SK-N-SH treated with all-trans-retinoic acid at 6 μM for 48 hours (cell line): ENCODE data around the gene PNKD.

Experiments
- ATAC-seq: fragments of 200-7000 bp; cut with Tn5 transposase; 3 replicates; pipeline ENCODE4 v1.9.1; 2020; ENCODE audit warnings: mild to moderate bottlenecking, moderate library complexity
- ARNTL ChIP-seq: fragments of 450-650 bp; formaldehyde crosslinking; IDR thresholded peaks from 2 replicates; pipeline ENCODE4 v1.5.0; 2020; ENCODE audit warnings: low read depth, mild to moderate bottlenecking, moderate library complexity, borderline replicate concordance
- BACH2 ChIP-seq: fragments of 250-450 bp; sonication (Bioruptor Pico); IDR thresholded peaks from 2 replicates; pipeline ENCODE4 v1.9.0; 2021; ENCODE audit warnings: mild to moderate bottlenecking, borderline replicate concordance
- CSDC2 ChIP-seq: fragments of 250-450 bp; sonication (Bioruptor Pico); IDR thresholded peaks from 2 replicates; pipeline ENCODE4 v1.5.0; 2020; ENCODE audit warnings: mild to moderate bottlenecking, moderate library complexity
- ESRRG ChIP-seq: fragments of 250-450 bp; sonication (Bioruptor Pico); IDR thresholded peaks from 2 replicates; pipeline ENCODE4 v1.6.1; 2021; ENCODE audit warnings: mild to moderate bottlenecking
- GLIS3 ChIP-seq: fragments of 250-450 bp; sonication (Bioruptor Pico); IDR thresholded peaks from 2 replicates; pipeline ENCODE4 v1.5.0; 2020; ENCODE audit warnings: mild to moderate bottlenecking, moderate library complexity
- ISL1 ChIP-seq: fragments of 250-450 bp; sonication (Bioruptor Pico); IDR thresholded peaks from 2 replicates; pipeline ENCODE4 v2.1.2; 2022; ENCODE audit warnings: mild to moderate bottlenecking, moderate library complexity
- OSR1 ChIP-seq: fragments of 250-450 bp; sonication (Bioruptor Pico); IDR thresholded peaks from 2 replicates; pipeline ENCODE4 v1.8.0; 2022; ENCODE audit warnings: moderate library complexity, mild to moderate bottlenecking, inconsistent platforms
- PPARA ChIP-seq: fragments of 250-450 bp; sonication (Bioruptor Pico); IDR thresholded peaks from 2 replicates; pipeline ENCODE4 v1.5.0; 2020; ENCODE audit warnings: mild to moderate bottlenecking, borderline replicate concordance
- RARB ChIP-seq: fragments of 250-450 bp; sonication (Bioruptor Pico); IDR thresholded peaks from 2 replicates; pipeline ENCODE4 v1.8.0; 2021; ENCODE audit warnings: mild to moderate bottlenecking, moderate library complexity
- ZC3H10 ChIP-seq: fragments of 250-450 bp; sonication (Bioruptor Pico); IDR thresholded peaks from 2 replicates; pipeline ENCODE4 v1.5.1; 2021; ENCODE audit warnings: mild to moderate bottlenecking, moderate library complexity
- ZFP3 ChIP-seq: fragments of 250-450 bp; sonication (Bioruptor Pico); IDR thresholded peaks from 2 replicates; pipeline ENCODE4 v1.5.0; 2020; ENCODE audit warnings: mild to moderate bottlenecking, moderate library complexity
- ZFP30 ChIP-seq: fragments of 450-650 bp; formaldehyde crosslinking; IDR thresholded peaks from 2 replicates; pipeline ENCODE4 v1.5.0; 2022; ENCODE audit warnings: mild to moderate bottlenecking, moderate library complexity
- ZNF565 ChIP-seq: fragments of 450-650 bp; formaldehyde crosslinking; conservative IDR thresholded peaks from 2 replicates; pipeline ENCODE4 v1.5.0; 2020; ENCODE audit warnings: low read depth, mild to moderate bottlenecking, moderate library complexity
- ZNF70 ChIP-seq: fragments of 450-650 bp; formaldehyde crosslinking; IDR thresholded peaks from 2 replicates; pipeline ENCODE4 v1.5.0; 2020; ENCODE audit warnings: mild to moderate bottlenecking, moderate library complexity
- ZNF8 ChIP-seq: fragments of 450-650 bp; formaldehyde crosslinking; IDR thresholded peaks from 2 replicates; pipeline ENCODE4 v1.5.0; 2020; ENCODE audit warnings: mild to moderate bottlenecking, moderate library complexity
- TF ChIP-seq, protein P1 (sequence below): fragments of 250-450 bp; sonication (Bioruptor Pico); IDR thresholded peaks from 2 replicates; pipeline ENCODE4 v1.5.1; 2020; ENCODE audit warnings: low read depth, mild to moderate bottlenecking, moderate library complexity
- TF ChIP-seq, protein P2 (sequence below): fragments of 250-450 bp; sonication (Bioruptor Pico); IDR thresholded peaks from 2 replicates; pipeline ENCODE4 v1.8.0; 2020; ENCODE audit warnings: mild to moderate bottlenecking, moderate library complexity, borderline replicate concordance
- TF ChIP-seq, protein P3 (sequence below): fragments of 250-450 bp; sonication (Bioruptor Pico); IDR thresholded peaks from 2 replicates; pipeline ENCODE4 v1.5.1; 2021; ENCODE audit warnings: mild to moderate bottlenecking, moderate library complexity
- TF ChIP-seq, protein P4 (sequence below): fragments of 250-450 bp; sonication (Bioruptor Pico); IDR thresholded peaks from 2 replicates; pipeline ENCODE4 v1.8.0; 2021; ENCODE audit warnings: low read depth, mild to moderate bottlenecking, moderate library complexity, borderline replicate concordance
- TF ChIP-seq, protein P5 (sequence below): fragments of 250-450 bp; sonication (Bioruptor Pico); IDR thresholded peaks from 2 replicates; pipeline ENCODE4 v1.5.0; 2020; ENCODE audit warnings: mild to moderate bottlenecking, moderate library complexity

The PNKD gene

DNA sequence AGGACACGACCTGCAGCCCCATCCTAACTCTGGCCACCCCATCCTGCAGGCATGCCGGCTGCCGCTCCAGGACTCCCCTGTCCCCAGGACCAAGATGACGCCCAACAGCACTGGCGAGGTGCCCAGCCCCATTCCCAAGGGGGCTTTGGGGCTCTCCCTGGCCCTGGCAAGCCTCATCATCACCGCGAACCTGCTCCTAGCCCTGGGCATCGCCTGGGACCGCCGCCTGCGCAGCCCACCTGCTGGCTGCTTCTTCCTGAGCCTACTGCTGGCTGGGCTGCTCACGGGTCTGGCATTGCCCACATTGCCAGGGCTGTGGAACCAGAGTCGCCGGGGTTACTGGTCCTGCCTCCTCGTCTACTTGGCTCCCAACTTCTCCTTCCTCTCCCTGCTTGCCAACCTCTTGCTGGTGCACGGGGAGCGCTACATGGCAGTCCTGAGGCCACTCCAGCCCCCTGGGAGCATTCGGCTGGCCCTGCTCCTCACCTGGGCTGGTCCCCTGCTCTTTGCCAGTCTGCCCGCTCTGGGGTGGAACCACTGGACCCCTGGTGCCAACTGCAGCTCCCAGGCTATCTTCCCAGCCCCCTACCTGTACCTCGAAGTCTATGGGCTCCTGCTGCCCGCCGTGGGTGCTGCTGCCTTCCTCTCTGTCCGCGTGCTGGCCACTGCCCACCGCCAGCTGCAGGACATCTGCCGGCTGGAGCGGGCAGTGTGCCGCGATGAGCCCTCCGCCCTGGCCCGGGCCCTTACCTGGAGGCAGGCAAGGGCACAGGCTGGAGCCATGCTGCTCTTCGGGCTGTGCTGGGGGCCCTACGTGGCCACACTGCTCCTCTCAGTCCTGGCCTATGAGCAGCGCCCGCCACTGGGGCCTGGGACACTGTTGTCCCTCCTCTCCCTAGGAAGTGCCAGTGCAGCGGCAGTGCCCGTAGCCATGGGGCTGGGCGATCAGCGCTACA, 7.4 kb upstream of the PNKD start:
- no peak for ATAC-seq
- TF ChIP-seq ARNTL (CRISPR knock-in tag) (no peak), ZFP30 (CRISPR knock-in tag) (no peak), ZNF8 (CRISPR knock-in tag) (no peak), CSDC2 (CRISPR knock-in tag) (no peak), ESRRG (CRISPR knock-in tag) (no peak), RARB (CRISPR knock-in tag) (no peak), ZFP3 (CRISPR knock-in tag) (no peak), ZNF565 (CRISPR knock-in tag) (no peak), BACH2 (no peak)
- TF ChIP-seq, protein P1, sequence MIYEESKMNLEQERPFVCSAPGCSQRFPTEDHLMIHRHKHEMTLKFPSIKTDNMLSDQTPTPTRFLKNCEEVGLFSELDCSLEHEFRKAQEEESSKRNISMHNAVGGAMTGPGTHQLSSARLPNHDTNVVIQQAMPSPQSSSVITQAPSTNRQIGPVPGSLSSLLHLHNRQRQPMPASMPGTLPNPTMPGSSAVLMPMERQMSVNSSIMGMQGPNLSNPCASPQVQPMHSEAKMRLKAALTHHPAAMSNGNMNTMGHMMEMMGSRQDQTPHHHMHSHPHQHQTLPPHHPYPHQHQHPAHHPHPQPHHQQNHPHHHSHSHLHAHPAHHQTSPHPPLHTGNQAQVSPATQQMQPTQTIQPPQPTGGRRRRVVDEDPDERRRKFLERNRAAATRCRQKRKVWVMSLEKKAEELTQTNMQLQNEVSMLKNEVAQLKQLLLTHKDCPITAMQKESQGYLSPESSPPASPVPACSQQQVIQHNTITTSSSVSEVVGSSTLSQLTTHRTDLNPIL (CRISPR knock-in tag), result no peak
- TF ChIP-seq, protein P2, sequence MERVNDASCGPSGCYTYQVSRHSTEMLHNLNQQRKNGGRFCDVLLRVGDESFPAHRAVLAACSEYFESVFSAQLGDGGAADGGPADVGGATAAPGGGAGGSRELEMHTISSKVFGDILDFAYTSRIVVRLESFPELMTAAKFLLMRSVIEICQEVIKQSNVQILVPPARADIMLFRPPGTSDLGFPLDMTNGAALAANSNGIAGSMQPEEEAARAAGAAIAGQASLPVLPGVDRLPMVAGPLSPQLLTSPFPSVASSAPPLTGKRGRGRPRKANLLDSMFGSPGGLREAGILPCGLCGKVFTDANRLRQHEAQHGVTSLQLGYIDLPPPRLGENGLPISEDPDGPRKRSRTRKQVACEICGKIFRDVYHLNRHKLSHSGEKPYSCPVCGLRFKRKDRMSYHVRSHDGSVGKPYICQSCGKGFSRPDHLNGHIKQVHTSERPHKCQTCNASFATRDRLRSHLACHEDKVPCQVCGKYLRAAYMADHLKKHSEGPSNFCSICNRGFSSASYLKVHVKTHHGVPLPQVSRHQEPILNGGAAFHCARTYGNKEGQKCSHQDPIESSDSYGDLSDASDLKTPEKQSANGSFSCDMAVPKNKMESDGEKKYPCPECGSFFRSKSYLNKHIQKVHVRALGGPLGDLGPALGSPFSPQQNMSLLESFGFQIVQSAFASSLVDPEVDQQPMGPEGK (CRISPR knock-in tag), result no peak
- TF ChIP-seq, protein P3, sequence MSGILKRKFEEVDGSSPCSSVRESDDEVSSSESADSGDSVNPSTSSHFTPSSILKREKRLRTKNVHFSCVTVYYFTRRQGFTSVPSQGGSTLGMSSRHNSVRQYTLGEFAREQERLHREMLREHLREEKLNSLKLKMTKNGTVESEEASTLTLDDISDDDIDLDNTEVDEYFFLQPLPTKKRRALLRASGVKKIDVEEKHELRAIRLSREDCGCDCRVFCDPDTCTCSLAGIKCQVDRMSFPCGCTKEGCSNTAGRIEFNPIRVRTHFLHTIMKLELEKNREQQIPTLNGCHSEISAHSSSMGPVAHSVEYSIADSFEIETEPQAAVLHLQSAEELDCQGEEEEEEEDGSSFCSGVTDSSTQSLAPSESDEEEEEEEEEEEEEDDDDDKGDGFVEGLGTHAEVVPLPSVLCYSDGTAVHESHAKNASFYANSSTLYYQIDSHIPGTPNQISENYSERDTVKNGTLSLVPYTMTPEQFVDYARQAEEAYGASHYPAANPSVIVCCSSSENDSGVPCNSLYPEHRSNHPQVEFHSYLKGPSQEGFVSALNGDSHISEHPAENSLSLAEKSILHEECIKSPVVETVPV (CRISPR knock-in tag), result no peak
- TF ChIP-seq, all 23 proteins: peak for 0

DNA sequence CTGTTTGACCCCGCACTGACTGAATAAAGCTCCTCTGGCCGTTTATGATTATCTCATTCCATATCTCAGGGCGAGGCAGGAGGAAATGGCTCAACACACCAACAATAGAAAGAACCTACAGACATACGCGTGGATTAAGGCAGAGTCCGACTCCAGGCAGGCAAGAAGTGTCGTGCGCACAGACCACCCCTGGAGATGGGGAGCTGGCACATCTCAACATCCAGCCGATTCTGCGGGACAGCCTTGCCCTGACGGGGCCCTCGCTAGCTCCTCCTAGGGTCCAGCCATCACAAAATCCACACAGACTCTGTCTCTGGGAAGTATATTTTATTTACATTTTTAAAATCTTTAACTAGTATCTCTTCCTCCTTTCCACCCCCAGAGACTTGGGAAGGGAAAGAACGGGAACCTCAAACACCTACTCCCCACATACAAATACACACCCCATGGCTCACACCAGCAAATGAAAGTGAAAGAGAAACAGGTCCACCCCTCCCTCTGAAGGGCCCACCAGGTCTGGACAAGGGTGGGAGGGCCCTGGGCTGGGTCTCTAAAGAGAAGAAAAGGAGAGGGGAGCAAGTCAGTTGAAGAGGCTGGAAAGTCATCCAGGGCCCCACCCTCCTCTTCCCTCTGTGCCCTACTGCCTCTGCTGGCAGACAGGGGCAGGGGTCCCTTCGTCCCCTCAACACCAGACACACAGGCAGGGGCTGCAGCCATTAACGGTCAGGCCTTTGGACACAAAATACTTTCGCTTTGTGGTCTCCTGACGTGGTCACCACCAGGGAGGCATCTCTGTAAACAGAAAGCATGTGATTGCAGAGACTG, 6.3 kb upstream of the PNKD start:
- TF ChIP-seq ISL1 (CRISPR knock-in tag), result no peak
- TF ChIP-seq, protein P2 (CRISPR knock-in tag), result no peak
- no peak for TF ChIP-seq PPARA (CRISPR knock-in tag)
- no peak for TF ChIP-seq ZFP3 (CRISPR knock-in tag)
- no peak for TF ChIP-seq ZNF70 (CRISPR knock-in tag)
- no peak for TF ChIP-seq ZNF565 (CRISPR knock-in tag)
- no peak for TF ChIP-seq BACH2
- TF ChIP-seq, protein P4, sequence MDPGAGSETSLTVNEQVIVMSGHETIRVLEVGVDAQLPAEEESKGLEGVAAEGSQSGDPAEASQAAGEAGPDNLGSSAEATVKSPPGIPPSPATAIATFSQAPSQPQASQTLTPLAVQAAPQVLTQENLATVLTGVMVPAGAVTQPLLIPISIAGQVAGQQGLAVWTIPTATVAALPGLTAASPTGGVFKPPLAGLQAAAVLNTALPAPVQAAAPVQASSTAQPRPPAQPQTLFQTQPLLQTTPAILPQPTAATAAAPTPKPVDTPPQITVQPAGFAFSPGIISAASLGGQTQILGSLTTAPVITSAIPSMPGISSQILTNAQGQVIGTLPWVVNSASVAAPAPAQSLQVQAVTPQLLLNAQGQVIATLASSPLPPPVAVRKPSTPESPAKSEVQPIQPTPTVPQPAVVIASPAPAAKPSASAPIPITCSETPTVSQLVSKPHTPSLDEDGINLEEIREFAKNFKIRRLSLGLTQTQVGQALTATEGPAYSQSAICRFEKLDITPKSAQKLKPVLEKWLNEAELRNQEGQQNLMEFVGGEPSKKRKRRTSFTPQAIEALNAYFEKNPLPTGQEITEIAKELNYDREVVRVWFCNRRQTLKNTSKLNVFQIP (CRISPR knock-in tag), result no peak
- TF ChIP-seq GLIS3, result no peak
- no peak for TF ChIP-seq ZNF8 (CRISPR knock-in tag)
- TF ChIP-seq ZC3H10 (CRISPR knock-in tag), result no peak
- TF ChIP-seq, protein P5, sequence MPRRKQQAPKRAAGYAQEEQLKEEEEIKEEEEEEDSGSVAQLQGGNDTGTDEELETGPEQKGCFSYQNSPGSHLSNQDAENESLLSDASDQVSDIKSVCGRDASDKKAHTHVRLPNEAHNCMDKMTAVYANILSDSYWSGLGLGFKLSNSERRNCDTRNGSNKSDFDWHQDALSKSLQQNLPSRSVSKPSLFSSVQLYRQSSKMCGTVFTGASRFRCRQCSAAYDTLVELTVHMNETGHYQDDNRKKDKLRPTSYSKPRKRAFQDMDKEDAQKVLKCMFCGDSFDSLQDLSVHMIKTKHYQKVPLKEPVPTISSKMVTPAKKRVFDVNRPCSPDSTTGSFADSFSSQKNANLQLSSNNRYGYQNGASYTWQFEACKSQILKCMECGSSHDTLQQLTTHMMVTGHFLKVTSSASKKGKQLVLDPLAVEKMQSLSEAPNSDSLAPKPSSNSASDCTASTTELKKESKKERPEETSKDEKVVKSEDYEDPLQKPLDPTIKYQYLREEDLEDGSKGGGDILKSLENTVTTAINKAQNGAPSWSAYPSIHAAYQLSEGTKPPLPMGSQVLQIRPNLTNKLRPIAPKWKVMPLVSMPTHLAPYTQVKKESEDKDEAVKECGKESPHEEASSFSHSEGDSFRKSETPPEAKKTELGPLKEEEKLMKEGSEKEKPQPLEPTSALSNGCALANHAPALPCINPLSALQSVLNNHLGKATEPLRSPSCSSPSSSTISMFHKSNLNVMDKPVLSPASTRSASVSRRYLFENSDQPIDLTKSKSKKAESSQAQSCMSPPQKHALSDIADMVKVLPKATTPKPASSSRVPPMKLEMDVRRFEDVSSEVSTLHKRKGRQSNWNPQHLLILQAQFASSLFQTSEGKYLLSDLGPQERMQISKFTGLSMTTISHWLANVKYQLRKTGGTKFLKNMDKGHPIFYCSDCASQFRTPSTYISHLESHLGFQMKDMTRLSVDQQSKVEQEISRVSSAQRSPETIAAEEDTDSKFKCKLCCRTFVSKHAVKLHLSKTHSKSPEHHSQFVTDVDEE (CRISPR knock-in tag), result no peak
- TF ChIP-seq OSR1 (CRISPR knock-in tag), result no peak
- no peak for TF ChIP-seq CSDC2 (CRISPR knock-in tag)
- no peak for ATAC-seq
